Upper lobe of right lung (tissue), 1 donor: ENCODE measurements around the gene ZSCAN5C. TPM values are rescaled to one million over a fixed set of nuclear protein-coding genes. Genes with fewer than 3 reads are reported as not detected.
"Not testable (repeated sequence)": the region's sequence is repeated elsewhere in the genome, so short reads cannot be mapped to it uniquely, and the experiment has no call there.

ENCODE experiments used
- ATAC-seq: fragments of 200-7000 bp; cut with Tn5 transposase; one replicate; pipeline ENCODE4 v1.9.1; 2020; ENCODE audit warnings: mild to moderate bottlenecking, moderate library complexity
- DNase-seq: peaks from one replicate; pipeline ENCODE4 v3.0.0-alpha.2; 2020
- H3K27ac ChIP-seq: fragments of 200-600 bp; one replicate; pipeline ENCODE4 v1.8.0; 2022
- H3K27me3 ChIP-seq: fragments of 200-600 bp; one replicate; pipeline ENCODE4 v1.8.0; 2022; ENCODE audit warnings: mild to moderate bottlenecking
- H3K36me3 ChIP-seq: fragments of 200-600 bp; one replicate; pipeline ENCODE4 v1.8.0; 2022
- H3K4me1 ChIP-seq: fragments of 200-600 bp; one replicate; pipeline ENCODE4 v1.8.0; 2022
- H3K4me3 ChIP-seq: fragments of 200-600 bp; one replicate; pipeline ENCODE4 v1.8.0; 2022; ENCODE audit warnings: mild to moderate bottlenecking
- H3K9me3 ChIP-seq: fragments of 200-600 bp; one replicate; pipeline ENCODE4 v1.8.0; 2022
- CTCF ChIP-seq: fragments of 200-600 bp; IDR thresholded peaks from one replicate; pipeline ENCODE4 v1.8.0; 2022; ENCODE audit warnings: antibody characterized with exemption
- intact Hi-C: fragments of 100-400 bp; cut with DNase I; formaldehyde crosslinking; loops from one replicate; pipeline ENCODE4 v1.11.0; 2022
- total RNA-seq: library from RNA; stranded (reverse); fragmentation: NEBNext Ultra II Directional; extraction: Animal tissue kit (Norgen Biotek cat#: 25700); gene quantifications from one replicate; pipeline ENCODE4 v1.2.1, GENCODE V29; 2021
- donor health status: DM: no; HTN: yes; CAD: no; lungs with severe emphysema.

ZSCAN5C gene
- total RNA-seq, 1 donor from 2014 or later: not detected

- no peaks in the 10 kb centered on the region for H3K36me3 ChIP-seq
- peak overlapping the region; percentile 42 for H3K4me3 ChIP-seq
- no peaks in the 10 kb centered on the region for H3K9me3 ChIP-seq
- H3K27me3 ChIP-seq: peaks cover 9% of the 10 kb centered on the region
- DNase-seq: no peak
- no peak overlapping the region for H3K27ac ChIP-seq
- peaks cover 6% of the 10 kb centered on the region for H3K4me1 ChIP-seq
- no peak for TF ChIP-seq CTCF
- peak; percentile 41 for ATAC-seq
- intact Hi-C loops: no loop called here
Observed at GRCh38 chr19:56217039-56217949, 15.2 kb downstream of the ZSCAN5C start.

GRCh38 chr19:56218961-56219360 is 16.9 kb downstream of the ZSCAN5C start:
- H3K4me1 ChIP-seq: peaks cover 6% of the 10 kb centered on the region
- DNase-seq (no peak), ATAC-seq (no peak)
- TF ChIP-seq CTCF: no peak
- H3K27me3 ChIP-seq: peaks cover 9% of the 10 kb centered on the region
- no peak overlapping the region for H3K4me3 ChIP-seq
- no peaks in the 10 kb centered on the region for H3K36me3 ChIP-seq
- intact Hi-C loops: no loop called here
- no peaks in the 10 kb centered on the region for H3K9me3 ChIP-seq
- H3K27ac ChIP-seq: no peak overlapping the region

- H3K27ac ChIP-seq, H3K27me3 ChIP-seq, DNase-seq, intact Hi-C loops, H3K9me3 ChIP-seq, H3K4me3 ChIP-seq, H3K36me3 ChIP-seq, H3K4me1 ChIP-seq: not testable (repeated sequence)
- peak; percentile 28 for ATAC-seq
- TF ChIP-seq CTCF: peak; percentile 29
Observed at GRCh38 chr19:56221442-56221841, 19.4 kb downstream of the ZSCAN5C start.

GRCh38 chr19:56221851-56222250 is 19.8 kb downstream of the ZSCAN5C start:
- H3K27ac ChIP-seq: no peak overlapping the region
- H3K4me3 ChIP-seq: no peak overlapping the region
- ATAC-seq (no peak), DNase-seq (no peak)
- H3K4me1 ChIP-seq: peaks cover 6% of the 10 kb centered on the region
- no peak for TF ChIP-seq CTCF
- intact Hi-C loops: no loop called here
- no peaks in the 10 kb centered on the region for H3K36me3 ChIP-seq
- no peaks in the 10 kb centered on the region for H3K9me3 ChIP-seq
- peaks cover 9% of the 10 kb centered on the region for H3K27me3 ChIP-seq

- no peaks in the 10 kb centered on the region for H3K9me3 ChIP-seq
- no peaks in the 10 kb centered on the region for H3K36me3 ChIP-seq
- intact Hi-C loops: no loop called here
- H3K27ac ChIP-seq: no peak overlapping the region
- H3K4me1 ChIP-seq: no peaks in the 10 kb centered on the region
- DNase-seq (no peak), ATAC-seq (no peak)
- H3K4me3 ChIP-seq: no peak overlapping the region
- no peaks in the 10 kb centered on the region for H3K27me3 ChIP-seq
- TF ChIP-seq CTCF: no peak
Observed at GRCh38 chr19:56222901-56223300, 20.8 kb downstream of the ZSCAN5C start.
